Epithelial cell of esophagus (primary cell): Measurements from ENCODE around the gene RGS3.

Source experiments
- DNase-seq: peaks from one replicate; pipeline ENCODE4 v3.0.0; 2010; ENCODE audit warnings: low read depth
- H3K4me3 ChIP-seq: 2 replicates; pipeline ENCODE4 v1.5.1; 2011; ENCODE audit warnings: mild to moderate bottlenecking, low read length, control low read depth
- CTCF ChIP-seq: IDR thresholded peaks from 2 replicates; pipeline ENCODE4 v1.5.1; 2011; ENCODE audit warnings: low read depth, mild to moderate bottlenecking, low read length, control low read depth, inconsistent platforms; ENCODE audit not compliant: insufficient read depth; ENCODE audit errors: missing control alignments

Gene RGS3

GRCh38 chr9:113590991-113591898, 127.7 kb downstream of the RGS3 start:
- DNase-seq = peak; percentile 77
- no peak overlapping the region for H3K4me3 ChIP-seq
- TF ChIP-seq CTCF = peak; percentile 93

- H3K4me3 ChIP-seq = no peak overlapping the region
- no peak for DNase-seq
- TF ChIP-seq CTCF = no peak
Measured at GRCh38 chr9:113591899-113592625, 128.5 kb downstream of the RGS3 start.

GRCh38 chr9:113592876-113593575, 129.5 kb downstream of the RGS3 start:
- H3K4me3 ChIP-seq = no peak overlapping the region
- no peak for DNase-seq
- no peak for TF ChIP-seq CTCF

GRCh38 chr9:113593682-113594281, 130.3 kb downstream of the RGS3 start:
- peak; percentile 97 for DNase-seq
- TF ChIP-seq CTCF = no peak
- H3K4me3 ChIP-seq = peak overlapping the region; percentile 45

GRCh38 chr9:113594484-113595299, 131.2 kb downstream of the RGS3 start:
- peak overlapping the region; percentile 45 for H3K4me3 ChIP-seq
- TF ChIP-seq CTCF = no peak
- no peak for DNase-seq
